Pancreas (tissue), 10 donors: Measurements from ENCODE around the gene LIMS1. TPM values are rescaled to one million over a fixed set of nuclear protein-coding genes. Genes with fewer than 3 reads are reported as not detected.
"Not testable (repeated sequence)": the region's sequence is repeated elsewhere in the genome, so short reads cannot be mapped to it uniquely, and the experiment has no call there.

Experiments used
- ATAC-seq, 4 donors: fragments of 200-7000 bp; cut with Tn5 transposase; one replicate each; pipeline versions ENCODE4 v1.8.0 to v1.9.1; 2020; ENCODE audit warnings: mild to moderate bottlenecking in 4 of 4, moderate library complexity in 4 of 4
- DNase-seq, 6 donors: peaks; one replicate each; pipeline ENCODE4 v3.0.0-alpha.2; 2020
- FAIRE-seq: peaks from 2 replicates; lab custom pipeline; 2012; peaks lifted over from hg19 to GRCh38; lab: Jason Lieb, UNC
- H3K27ac ChIP-seq, 4 donors: fragments of 200-600 bp; sonication (generic); 1 replicate in 3 of 4; 2 replicates in 1 of 4; pipeline versions ENCODE4 v1.5.0 to v1.8.0; 2020
- H3K27me3 ChIP-seq, 4 donors: fragments of 200-600 bp; one replicate each; pipeline ENCODE4 v1.8.0; 2021
- H3K36me3 ChIP-seq, 3 donors: fragments of 200-600 bp; sonication (generic) in 1 of 3; one replicate each; pipeline versions ENCODE4 v1.5.0 to v1.8.0; 2020 to 2021
- H3K4me1 ChIP-seq, 3 donors: fragments of 200-600 bp; one replicate each; pipeline ENCODE4 v1.8.0; 2021
- H3K4me3 ChIP-seq, 4 donors: fragments of 200-600 bp; sonication (generic) in 2 of 4; one replicate each; pipeline versions ENCODE4 v1.5.0 to v1.8.0; 2020 to 2021
- H3K9me3 ChIP-seq, 4 donors: fragments of 200-600 bp; one replicate each; pipeline ENCODE4 v1.8.0; 2021
- WGBS, 2 donors: extraction: QIAGEN DNeasy Blood & Tissue Kit; methylation state at CpG; one replicate each; pipeline ENCODE4 v1.1.7; 2013; 5-methylcytosine and 5-hydroxymethylcytosine counted together
- intact Hi-C, 3 donors: fragments of 100-400 bp; cut with DNase I; formaldehyde crosslinking; loops; one replicate each; pipeline versions ENCODE4 v1.11.1 to v1.14.2; 2022
- polyA plus RNA-seq, 2 donors: library from polyadenylated mRNA; stranded (reverse); fragments of 200-250 nt; gene quantifications; one replicate each; pipeline ENCODE4 v1.2.3, GENCODE V29; 2013
- total RNA-seq, 6 donors: library from RNA; stranded (reverse); fragmentation: NEBNext Ultra II Directional in 4 of 6; extraction: Animal tissue kit (Norgen Biotek cat#: 25700) in 4 of 6; gene quantifications; one replicate each; pipeline versions ENCODE4 v1.2.1 to v1.2.4, GENCODE V29; 2021 to 2023
- TF ChIP-seq, protein P1 (sequence below), 4 donors: fragments of 200-600 bp; sonication (generic) in 3 of 4; IDR thresholded peaks; one replicate each; pipeline versions ENCODE4 v1.5.0 to v1.8.0; 2021; ENCODE audit warnings: antibody characterized with exemption in 4 of 4
- donor health status: healthy with polysubstance abuse.
- donor health status: DM: no; HTN: no; CAD: no; lungs with moderate emphysema.
- donor health status: DM: no; HTN: no; CAD: no.
- donor health status: control.
- donor health status: control.
- donor health status: Bipolar disorder and iron deficiency.
- donor health status: DM: yes; HTN: yes; CAD: no.
- donor health status: DM: no; HTN: no; CAD: no.
- donor health status: DM: no; HTN: no; CAD: no.
- donor health status: DM: yes; HTN: yes; CAD: no.

The LIMS1 gene
- total and polyA plus RNA-seq, 8 donors = 7.9 to 45.7 (median 17.4) TPM

- FAIRE-seq = no peak
- no peaks in the 10 kb centered on the region for H3K4me1 ChIP-seq
- H3K27me3 ChIP-seq = no peaks in the 10 kb centered on the region
- no peak overlapping the region for H3K27ac ChIP-seq
- H3K9me3 ChIP-seq = no peaks in the 10 kb centered on the region
- TF ChIP-seq, protein P1, sequence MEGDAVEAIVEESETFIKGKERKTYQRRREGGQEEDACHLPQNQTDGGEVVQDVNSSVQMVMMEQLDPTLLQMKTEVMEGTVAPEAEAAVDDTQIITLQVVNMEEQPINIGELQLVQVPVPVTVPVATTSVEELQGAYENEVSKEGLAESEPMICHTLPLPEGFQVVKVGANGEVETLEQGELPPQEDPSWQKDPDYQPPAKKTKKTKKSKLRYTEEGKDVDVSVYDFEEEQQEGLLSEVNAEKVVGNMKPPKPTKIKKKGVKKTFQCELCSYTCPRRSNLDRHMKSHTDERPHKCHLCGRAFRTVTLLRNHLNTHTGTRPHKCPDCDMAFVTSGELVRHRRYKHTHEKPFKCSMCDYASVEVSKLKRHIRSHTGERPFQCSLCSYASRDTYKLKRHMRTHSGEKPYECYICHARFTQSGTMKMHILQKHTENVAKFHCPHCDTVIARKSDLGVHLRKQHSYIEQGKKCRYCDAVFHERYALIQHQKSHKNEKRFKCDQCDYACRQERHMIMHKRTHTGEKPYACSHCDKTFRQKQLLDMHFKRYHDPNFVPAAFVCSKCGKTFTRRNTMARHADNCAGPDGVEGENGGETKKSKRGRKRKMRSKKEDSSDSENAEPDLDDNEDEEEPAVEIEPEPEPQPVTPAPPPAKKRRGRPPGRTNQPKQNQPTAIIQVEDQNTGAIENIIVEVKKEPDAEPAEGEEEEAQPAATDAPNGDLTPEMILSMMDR (IDR thresholded peaks at IDR 0.05) = no peak
- H3K4me3 ChIP-seq = no peak overlapping the region
- H3K36me3 ChIP-seq = peaks cover 0 to 40% (median 18%) of the 10 kb centered on the region in 3 donors
- DNase-seq = no peak
- intact Hi-C loops = no loop called here
- no peak for ATAC-seq
- WGBS, 2 donors = 92 to 96% methylated on average over 4 of the region's 4 CpGs
Measured at GRCh38 chr2:108492364-108492763, 41.9 kb upstream of the LIMS1 start.

DNA sequence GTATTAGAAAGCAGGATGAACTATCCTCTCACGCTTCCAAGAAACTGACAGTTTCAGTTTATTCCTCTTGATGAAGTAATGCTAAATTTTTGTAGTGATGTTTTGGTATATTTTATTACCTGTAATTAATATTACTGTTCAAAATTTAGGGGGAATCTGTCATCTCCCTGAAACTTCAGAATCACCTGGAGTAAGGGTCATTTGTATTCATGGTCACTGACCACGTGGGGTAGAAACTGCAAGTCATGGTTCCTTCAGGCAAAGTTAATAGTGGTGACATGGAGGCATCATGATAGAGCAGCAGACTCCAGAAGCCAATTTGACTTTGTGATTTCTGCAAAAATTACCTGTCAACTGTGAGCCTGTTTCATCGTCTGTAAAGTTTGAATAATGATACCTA, 38.1 kb upstream of the LIMS1 start:
- ATAC-seq, H3K4me3 ChIP-seq, H3K9me3 ChIP-seq, FAIRE-seq, H3K27ac ChIP-seq, H3K4me1 ChIP-seq, H3K27me3 ChIP-seq, DNase-seq, intact Hi-C loops: not testable (repeated sequence)
- H3K36me3 ChIP-seq = peaks cover 0 to 31% (median 11%) of the 10 kb centered on the region in 3 donors
- 67 to 81% methylated on average over 1 to 2 of the region's 3 CpGs for WGBS, 2 donors

GRCh38 chr2:108507620-108508019, 26.6 kb upstream of the LIMS1 start:
- 89 to 96% methylated on average over 3 of the region's 4 CpGs for WGBS, 2 donors
- FAIRE-seq, H3K36me3 ChIP-seq, H3K9me3 ChIP-seq, ATAC-seq, DNase-seq, H3K27me3 ChIP-seq, H3K4me3 ChIP-seq, intact Hi-C loops, H3K4me1 ChIP-seq, H3K27ac ChIP-seq: not testable (repeated sequence)

DNA sequence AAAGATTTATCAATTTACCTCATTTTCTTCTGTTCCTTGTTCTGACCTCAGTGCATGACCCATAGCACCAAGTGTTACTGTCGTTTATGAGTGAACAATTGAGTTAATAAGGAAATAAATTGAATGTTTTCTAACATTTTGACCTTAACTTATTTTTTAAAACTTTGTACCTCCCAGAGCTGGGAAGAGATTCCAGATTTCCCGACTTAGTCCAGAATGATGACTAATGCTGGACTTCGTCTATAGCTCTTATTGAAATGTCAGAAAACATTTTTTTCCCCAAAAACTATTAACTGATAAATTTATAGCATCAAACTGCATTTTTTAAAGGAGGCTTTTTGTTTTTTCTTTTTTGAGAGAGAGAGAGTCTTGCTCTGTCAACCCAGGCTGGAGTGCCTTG, 21.8 kb upstream of the LIMS1 start:
- H3K9me3 ChIP-seq, H3K27ac ChIP-seq, H3K36me3 ChIP-seq, H3K27me3 ChIP-seq, DNase-seq, H3K4me1 ChIP-seq, H3K4me3 ChIP-seq, FAIRE-seq, intact Hi-C loops, ATAC-seq: not testable (repeated sequence)
- WGBS, 2 donors = 73 to 77% methylated on average over 3 of the region's 3 CpGs

DNA sequence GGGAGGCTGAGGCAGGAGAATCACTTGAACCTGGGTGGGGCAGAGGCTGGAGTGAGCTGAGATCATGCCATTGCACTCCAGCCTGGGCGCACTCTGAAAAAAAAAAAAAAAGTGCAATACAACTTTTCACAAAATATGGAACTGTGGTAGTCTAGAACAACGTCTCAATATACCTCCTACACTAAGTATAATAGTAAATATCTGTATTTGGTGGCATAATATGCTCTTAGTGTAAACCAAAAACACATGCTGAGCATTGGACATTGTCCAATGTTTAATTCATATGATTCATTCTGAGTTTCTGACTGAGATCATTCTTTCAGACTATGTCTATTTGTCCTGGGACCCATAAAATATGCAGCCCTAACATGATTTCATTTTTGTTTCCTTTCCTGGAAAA, 19.8 kb upstream of the LIMS1 start:
- H3K27ac ChIP-seq, H3K36me3 ChIP-seq, H3K4me3 ChIP-seq, H3K9me3 ChIP-seq, intact Hi-C loops, H3K4me1 ChIP-seq, FAIRE-seq, H3K27me3 ChIP-seq, ATAC-seq, DNase-seq: not testable (repeated sequence)
- WGBS, 2 donors = 47 to 81% methylated on average over 2 of the region's 2 CpGs

- 93 to 100% methylated on average over 3 to 5 of the region's 6 CpGs for WGBS, 2 donors
- intact Hi-C loops, H3K27ac ChIP-seq, DNase-seq, H3K4me3 ChIP-seq, H3K4me1 ChIP-seq, H3K36me3 ChIP-seq, H3K9me3 ChIP-seq, H3K27me3 ChIP-seq, FAIRE-seq, ATAC-seq: not testable (repeated sequence)
Measured at GRCh38 chr2:108524688-108525087, 9.6 kb upstream of the LIMS1 start.

- H3K4me1 ChIP-seq, H3K36me3 ChIP-seq, intact Hi-C loops, DNase-seq, FAIRE-seq, H3K9me3 ChIP-seq, H3K27me3 ChIP-seq, ATAC-seq, H3K4me3 ChIP-seq, H3K27ac ChIP-seq: not testable (repeated sequence)
Measured at GRCh38 chr2:108525258-108525657, 9.0 kb upstream of the LIMS1 start.

GRCh38 chr2:108531674-108532055, 2.6 kb upstream of the LIMS1 start:
- FAIRE-seq = no peak
- no peak overlapping the region for H3K4me3 ChIP-seq
- peaks cover 0 to 6% (median 0%) of the 10 kb centered on the region in 3 donors for H3K4me1 ChIP-seq
- TF ChIP-seq, protein P1 (IDR thresholded peaks at IDR 0.05) = no peak
- no peak overlapping the region for H3K27ac ChIP-seq
- DNase-seq = no peak
- WGBS, 2 donors = 91 to 92% methylated on average over 5 of the region's 5 CpGs
- H3K36me3 ChIP-seq = no peaks in the 10 kb centered on the region
- H3K9me3 ChIP-seq = no peaks in the 10 kb centered on the region
- intact Hi-C loops = no loop called here
- H3K27me3 ChIP-seq = no peaks in the 10 kb centered on the region
- ATAC-seq = no peak
